Ammon's horn (tissue), 1 donor: ENCODE data around the gene LINC00237.

Experiments used
- DNase-seq: peaks from one replicate; pipeline ENCODE4 v3.0.0-alpha.2; 2016; ENCODE audit warnings: low spot score

LINC00237 gene

GRCh38 chr20:21096321-21097043 lies 9.7 kb downstream of the LINC00237 start:
- peak; percentile 84 for DNase-seq

GRCh38 chr20:21092806-21093205 lies 13.4 kb downstream of the LINC00237 start:
- no peak for DNase-seq

- DNase-seq: no peak
Observed at GRCh38 chr20:21090721-21091120, 15.4 kb downstream of the LINC00237 start.

GRCh38 chr20:21090111-21090618 lies 16.0 kb downstream of the LINC00237 start:
- no peak for DNase-seq

GRCh38 chr20:21089391-21089790 lies 16.8 kb downstream of the LINC00237 start:
- DNase-seq: no peak

GRCh38 chr20:21087862-21088540 lies 18.2 kb downstream of the LINC00237 start:
- DNase-seq: no peak

GRCh38 chr20:21083825-21084325 lies 22.3 kb downstream of the LINC00237 start:
- no peak for DNase-seq

GRCh38 chr20:21082584-21082983 lies 23.6 kb downstream of the LINC00237 start:
- DNase-seq: no peak

GRCh38 chr20:21077809-21078345 lies 28.3 kb downstream of the LINC00237 start:
- DNase-seq: no peak

GRCh38 chr20:21076073-21076472 lies 30.1 kb downstream of the LINC00237 start:
- no peak for DNase-seq

GRCh38 chr20:21075471-21075870 lies 30.7 kb downstream of the LINC00237 start:
- no peak for DNase-seq

GRCh38 chr20:21074605-21075336 lies 31.4 kb downstream of the LINC00237 start:
- DNase-seq: no peak

GRCh38 chr20:21067255-21067654 lies 38.9 kb downstream of the LINC00237 start:
- no peak for DNase-seq

- DNase-seq: no peak
Observed at GRCh38 chr20:21064924-21065323, 41.2 kb downstream of the LINC00237 start.

- DNase-seq: no peak
Observed at GRCh38 chr20:21063276-21063675, 42.9 kb downstream of the LINC00237 start.

- peak; percentile 35 for DNase-seq
Observed at GRCh38 chr20:21053002-21053762, 53.0 kb downstream of the LINC00237 start.

- DNase-seq: no peak
Observed at GRCh38 chr20:21052686-21053001, 53.5 kb downstream of the LINC00237 start.

- DNase-seq: no peak
Observed at GRCh38 chr20:21052241-21052640, 53.9 kb downstream of the LINC00237 start.

GRCh38 chr20:21050710-21051109 lies 55.4 kb downstream of the LINC00237 start:
- DNase-seq: no peak

GRCh38 chr20:21049305-21049828 lies 56.8 kb downstream of the LINC00237 start:
- DNase-seq: no peak

- no peak for DNase-seq
Observed at GRCh38 chr20:21048841-21049273, 57.3 kb downstream of the LINC00237 start.
